Large intestine (tissue), 3 donors: ENCODE measurements around the gene DYNC1I1. TPM values are rescaled to one million over a fixed set of nuclear protein-coding genes. Genes with fewer than 3 reads are reported as not detected.

Experiments used
- DNase-seq, 2 donors: peaks; one replicate each; pipeline versions ENCODE4 v3.0.0 to v3.0.0-alpha.2; 2013
- H3K27ac ChIP-seq: one replicate; pipeline ENCODE4 v1.5.1; 2013; ENCODE audit warnings: low read length
- H3K27me3 ChIP-seq: 2 replicates; pipeline ENCODE4 v1.6.1; 2013; ENCODE audit warnings: low read length; ENCODE audit not compliant: control insufficient read depth, insufficient read depth
- H3K36me3 ChIP-seq: 2 replicates; pipeline ENCODE4 v1.6.1; 2013; ENCODE audit warnings: low read length; ENCODE audit not compliant: control insufficient read depth, insufficient read depth
- H3K4me1 ChIP-seq: one replicate; pipeline ENCODE4 v1.6.1; 2013; ENCODE audit warnings: low read length; ENCODE audit not compliant: control insufficient read depth, insufficient read depth
- H3K4me3 ChIP-seq: one replicate; pipeline ENCODE4 v1.5.1; 2013; ENCODE audit warnings: low read length
- H3K9me3 ChIP-seq: one replicate; pipeline ENCODE4 v1.6.1; 2013; ENCODE audit warnings: mild to moderate bottlenecking, low read depth, low read length, moderate library complexity; ENCODE audit not compliant: control insufficient read depth
- WGBS: methylation state at CpG from one replicate; pipeline ENCODE4 v1.1.5; 2013; ENCODE audit warnings: low lambda C conversion rate; ENCODE audit not compliant: insufficient coverage; 5-methylcytosine and 5-hydroxymethylcytosine counted together
- polyA plus RNA-seq: library from polyadenylated mRNA; unstranded; fragments of 120-200 nt; gene quantifications from one replicate; pipeline ENCODE4 v1.2.1, GENCODE V29; 2013

DYNC1I1 gene
- polyA plus RNA-seq, 1 donor = 1.2 TPM

DNA sequence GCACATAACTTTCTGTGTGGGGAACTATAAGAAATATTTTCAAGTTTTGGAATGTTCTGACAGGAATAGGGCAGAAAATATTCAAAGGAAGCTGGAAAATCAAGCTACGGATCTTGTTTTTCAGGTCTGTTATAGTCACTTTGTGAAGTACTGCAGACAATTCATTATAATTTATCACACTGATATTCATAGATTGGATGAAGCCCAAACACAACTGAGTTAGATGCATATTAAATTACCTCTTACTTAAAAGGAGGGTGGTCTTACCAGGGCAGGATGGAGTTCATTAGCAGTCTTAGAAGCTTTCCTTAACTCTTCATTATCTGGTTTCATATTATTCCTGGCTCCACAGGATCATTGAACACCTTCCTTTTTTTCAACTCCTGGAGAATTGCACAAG is 242.3 kb downstream of the DYNC1I1 start:
- H3K4me1 ChIP-seq = no peaks in the 10 kb centered on the region
- no peaks in the 10 kb centered on the region for H3K27me3 ChIP-seq
- no peaks in the 10 kb centered on the region for H3K36me3 ChIP-seq
- WGBS = 83% methylated on average over 1 of the region's 1 CpG
- no peak overlapping the region for H3K4me3 ChIP-seq
- no peaks in the 10 kb centered on the region for H3K9me3 ChIP-seq
- no peak for DNase-seq
- no peak overlapping the region for H3K27ac ChIP-seq

DNA sequence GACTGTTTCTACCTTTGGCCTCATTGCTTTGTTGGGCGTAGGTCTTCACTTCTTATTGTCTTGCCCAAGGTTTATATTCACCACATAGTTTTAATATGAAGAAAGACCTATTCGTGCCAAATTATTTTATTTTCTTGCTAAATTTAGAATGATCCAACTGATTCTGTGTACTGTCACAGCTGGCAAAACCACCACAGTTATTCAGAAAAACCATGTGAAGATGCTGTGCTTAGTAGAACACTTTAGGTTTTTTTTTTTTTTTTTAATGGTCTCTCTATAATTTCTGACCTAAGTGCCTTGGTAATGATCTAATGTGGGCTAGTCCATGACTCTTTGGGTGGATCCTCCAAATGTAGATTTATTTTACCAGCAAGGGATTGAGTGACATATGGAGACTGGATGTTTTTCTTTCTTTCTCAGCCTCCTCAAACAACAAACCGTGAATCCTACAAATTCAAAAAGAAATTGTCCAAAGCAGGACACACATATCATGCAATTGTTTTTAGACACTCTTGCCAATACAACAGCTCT is 243.8 kb downstream of the DYNC1I1 start:
- WGBS = 100% methylated on average over 1 of the region's 3 CpGs

DNA sequence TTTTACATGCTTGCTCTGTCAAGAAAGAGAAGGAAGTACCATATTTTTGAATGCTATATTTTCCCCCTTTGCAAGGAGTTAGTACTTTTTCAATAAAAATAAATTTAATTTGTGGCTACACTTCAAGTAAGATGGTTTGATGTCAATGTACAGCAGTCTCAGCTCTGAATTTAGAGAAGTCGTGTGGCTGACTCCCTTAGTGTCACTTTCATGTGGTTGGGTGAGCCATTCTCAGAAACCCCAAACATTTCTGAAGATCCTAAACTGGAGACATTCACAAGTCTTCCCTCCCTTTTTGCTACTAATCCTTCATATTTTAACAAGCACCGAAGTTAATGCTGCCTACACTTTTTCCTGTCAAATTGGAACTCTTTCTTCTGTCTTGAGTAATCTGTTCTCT is 244.4 kb downstream of the DYNC1I1 start:
- no peaks in the 10 kb centered on the region for H3K27me3 ChIP-seq
- no peak overlapping the region for H3K27ac ChIP-seq
- H3K9me3 ChIP-seq = no peaks in the 10 kb centered on the region
- no peak overlapping the region for H3K4me3 ChIP-seq
- WGBS = 71% methylated on average over 1 of the region's 2 CpGs
- no peaks in the 10 kb centered on the region for H3K4me1 ChIP-seq
- DNase-seq = no peak
- H3K36me3 ChIP-seq = no peaks in the 10 kb centered on the region

More for the DNA sequence above, 243.8 kb downstream of the DYNC1I1 start:
- Histone ChIP-seq H3K27ac (no peak overlapping the region), H3K27me3 (no peaks in the 10 kb centered on the region), H3K36me3 (no peaks in the 10 kb centered on the region), H3K4me3 (no peak overlapping the region), H3K9me3 (no peaks in the 10 kb centered on the region), H3K4me1 (no peaks in the 10 kb centered on the region)
- DNase-seq = no peak

DNA sequence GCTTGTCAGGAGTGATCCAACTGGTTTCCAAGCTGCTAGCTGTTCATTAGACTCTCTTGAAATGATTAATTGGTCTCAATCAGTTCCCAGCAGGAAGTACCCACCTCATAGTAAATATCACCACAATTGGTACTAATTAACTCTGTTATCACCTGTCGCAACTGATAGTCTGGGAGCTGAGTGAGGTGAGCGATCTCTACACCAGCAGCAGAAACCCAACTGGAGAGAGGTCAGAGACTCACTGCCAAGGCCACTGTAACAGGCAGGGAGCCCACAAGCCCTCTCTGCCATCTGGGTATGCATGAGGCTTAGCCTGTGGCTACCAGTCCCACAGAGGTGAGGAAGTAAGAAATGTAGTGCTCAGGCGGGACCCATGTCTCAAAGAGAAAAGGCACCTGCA is 245.5 kb downstream of the DYNC1I1 start:
- WGBS = no CpG with 5 or more reads among the region's 3 CpGs
- no peak overlapping the region for H3K4me3 ChIP-seq
- H3K9me3 ChIP-seq = no peaks in the 10 kb centered on the region
- H3K27me3 ChIP-seq = no peaks in the 10 kb centered on the region
- H3K36me3 ChIP-seq = no peaks in the 10 kb centered on the region
- DNase-seq = peak; percentile 20 to 83
- no peaks in the 10 kb centered on the region for H3K4me1 ChIP-seq
- no peak overlapping the region for H3K27ac ChIP-seq

DNA sequence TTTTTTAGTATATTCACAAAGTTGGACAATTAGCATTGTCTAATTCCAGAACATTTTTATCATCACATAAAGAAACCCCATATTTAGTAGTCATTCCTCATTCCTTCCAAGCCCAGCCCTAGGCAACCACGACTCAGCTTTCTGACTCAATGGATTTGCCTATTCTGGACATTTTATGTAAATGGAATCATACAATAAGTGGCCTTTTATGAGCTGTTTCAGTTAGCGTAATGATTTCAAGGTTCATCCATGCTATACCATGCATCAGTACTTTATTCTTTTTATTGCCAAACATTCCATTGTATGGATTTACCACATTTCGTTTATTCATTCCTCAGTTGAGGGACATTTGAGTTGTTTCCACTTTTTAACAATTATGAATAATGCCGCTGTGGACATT is 249.2 kb downstream of the DYNC1I1 start:
- no peak overlapping the region for H3K4me3 ChIP-seq
- H3K9me3 ChIP-seq = no peaks in the 10 kb centered on the region
- DNase-seq = no peak
- 100% methylated on average over 2 of the region's 4 CpGs for WGBS
- no peak overlapping the region for H3K27ac ChIP-seq
- no peaks in the 10 kb centered on the region for H3K27me3 ChIP-seq
- no peaks in the 10 kb centered on the region for H3K36me3 ChIP-seq
- H3K4me1 ChIP-seq = no peaks in the 10 kb centered on the region

DNA sequence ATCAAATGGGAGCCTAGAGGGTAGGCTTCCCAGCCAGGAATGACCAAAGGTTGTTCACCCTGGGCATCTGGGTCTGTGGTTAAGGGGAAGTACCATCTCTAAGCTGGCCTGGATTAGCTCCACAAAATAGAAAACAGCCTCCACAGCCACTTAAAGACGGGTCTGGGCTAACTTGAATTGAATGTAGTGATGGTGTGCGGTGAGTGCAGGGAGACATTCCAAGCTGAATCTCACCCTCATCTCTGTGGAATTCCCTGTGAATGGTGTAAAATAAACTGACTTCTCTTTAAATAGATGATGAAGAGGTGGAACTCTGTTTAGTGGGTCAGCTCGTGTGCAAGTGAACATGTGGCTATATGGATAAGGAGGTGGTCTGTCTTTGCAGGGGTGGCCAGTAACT is 251.0 kb downstream of the DYNC1I1 start:
- Histone ChIP-seq H3K27me3 (no peaks in the 10 kb centered on the region), H3K9me3 (no peaks in the 10 kb centered on the region)
- no peak for DNase-seq

DNA sequence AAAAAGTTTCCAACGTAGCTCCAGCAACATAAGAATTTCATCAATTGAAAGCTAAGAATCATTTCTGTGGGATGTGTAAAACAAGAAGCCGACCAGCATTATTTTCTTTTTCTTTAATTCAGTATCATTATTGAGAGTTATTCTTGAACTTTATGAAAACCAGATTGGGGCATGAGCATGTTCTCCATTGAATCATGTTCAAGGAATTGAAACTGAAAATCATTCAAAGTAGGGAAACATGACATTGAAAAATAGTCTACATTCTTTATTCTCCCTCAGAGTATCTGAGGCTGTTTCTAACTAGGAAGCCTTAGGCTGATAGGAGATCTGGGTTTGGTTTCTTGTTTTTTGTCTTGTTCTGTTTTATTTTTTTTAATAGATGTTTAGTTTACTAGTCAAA is 253.7 kb downstream of the DYNC1I1 start:
- WGBS = 92% methylated on average over 2 of the region's 2 CpGs
- no peaks in the 10 kb centered on the region for H3K9me3 ChIP-seq
- no peaks in the 10 kb centered on the region for H3K36me3 ChIP-seq
- no peak overlapping the region for H3K27ac ChIP-seq
- H3K27me3 ChIP-seq = no peaks in the 10 kb centered on the region
- H3K4me1 ChIP-seq = no peaks in the 10 kb centered on the region
- no peak overlapping the region for H3K4me3 ChIP-seq
- DNase-seq = no peak

More for the DNA sequence above, 251.0 kb downstream of the DYNC1I1 start:
- Histone ChIP-seq H3K36me3 (no peaks in the 10 kb centered on the region), H3K27ac (no peak overlapping the region), H3K4me3 (no peak overlapping the region), H3K4me1 (no peaks in the 10 kb centered on the region)
- no CpG with 5 or more reads among the region's 3 CpGs for WGBS

DNA sequence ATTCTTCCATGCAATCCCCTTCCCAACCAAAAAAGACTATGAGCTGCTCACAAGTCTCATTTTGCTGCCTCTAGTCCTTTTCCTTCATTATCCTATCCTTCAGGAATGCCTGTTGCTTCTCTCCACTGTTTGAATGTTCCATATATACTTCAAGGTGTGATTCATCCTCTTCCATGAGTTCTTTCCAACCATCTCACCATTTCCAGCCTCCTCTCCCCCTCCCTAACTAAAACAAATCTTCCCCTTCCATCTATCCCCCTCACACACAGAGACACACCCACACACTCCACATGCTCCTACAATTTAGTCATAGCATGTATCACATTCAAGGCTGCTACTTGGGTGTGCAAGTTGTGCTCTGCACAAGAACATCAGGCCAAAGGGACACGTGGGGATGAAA is 254.3 kb downstream of the DYNC1I1 start:
- Histone ChIP-seq H3K9me3 (no peaks in the 10 kb centered on the region), H3K27ac (no peak overlapping the region), H3K4me1 (no peaks in the 10 kb centered on the region), H3K4me3 (no peak overlapping the region), H3K36me3 (no peaks in the 10 kb centered on the region), H3K27me3 (no peaks in the 10 kb centered on the region)
- DNase-seq = no peak
- no CpG with 5 or more reads among the region's 1 CpG for WGBS

DNA sequence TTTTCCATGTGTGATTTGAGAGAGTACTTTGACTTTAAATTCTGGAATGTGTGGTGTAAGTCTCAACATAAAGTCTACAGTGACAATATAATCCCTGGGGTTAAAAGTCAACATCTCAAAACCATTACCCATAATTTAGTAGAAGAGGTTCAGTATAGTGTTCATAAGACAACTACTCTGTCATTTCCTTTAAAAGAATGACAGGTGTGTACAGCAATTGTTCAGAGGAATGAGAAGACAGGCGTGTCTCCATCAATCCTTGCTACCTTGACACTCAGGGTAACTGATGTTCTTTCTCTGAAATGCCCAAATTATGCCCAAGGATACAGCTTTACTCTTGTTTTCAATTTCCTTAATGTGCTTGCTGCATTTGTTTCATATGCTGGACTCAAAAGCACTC is 256.4 kb downstream of the DYNC1I1 start:
- no peak for DNase-seq
- Histone ChIP-seq H3K27me3 (no peaks in the 10 kb centered on the region), H3K36me3 (no peaks in the 10 kb centered on the region), H3K9me3 (no peaks in the 10 kb centered on the region), H3K4me1 (no peaks in the 10 kb centered on the region), H3K4me3 (no peak overlapping the region), H3K27ac (no peak overlapping the region)
- WGBS = no CpG with 5 or more reads among the region's 1 CpG

DNA sequence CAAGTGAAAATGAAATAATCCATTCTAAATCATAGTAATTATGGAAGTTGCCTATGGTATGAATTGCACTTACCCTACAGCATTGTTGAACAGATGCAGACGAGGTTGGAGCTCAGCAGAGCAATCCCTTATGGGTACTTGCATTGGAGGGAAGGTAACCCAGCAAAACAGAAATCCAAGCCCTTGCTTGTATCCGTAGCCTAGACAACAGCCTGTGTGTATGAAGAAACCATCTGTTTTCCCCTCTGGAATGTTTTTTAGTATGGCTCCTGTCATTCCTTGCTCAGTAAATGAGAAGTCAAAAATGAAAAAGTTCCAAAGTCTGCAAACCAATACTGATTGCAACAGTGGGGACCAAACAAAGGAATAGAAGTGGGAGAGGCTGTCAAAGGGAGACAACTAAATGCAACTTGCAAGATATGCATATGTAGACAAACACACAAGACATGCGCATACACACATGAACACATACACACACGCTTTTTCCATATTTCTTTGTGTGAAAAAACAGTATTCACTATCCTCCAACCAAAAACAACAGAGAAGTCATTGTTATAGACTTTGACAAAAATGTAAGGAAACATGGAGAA is 260.8 kb downstream of the DYNC1I1 start:
- H3K27me3 ChIP-seq = no peaks in the 10 kb centered on the region
- H3K4me1 ChIP-seq = no peaks in the 10 kb centered on the region
- H3K27ac ChIP-seq = no peak overlapping the region
- no peak overlapping the region for H3K4me3 ChIP-seq
- H3K36me3 ChIP-seq = no peaks in the 10 kb centered on the region
- no peak for DNase-seq
- H3K9me3 ChIP-seq = no peaks in the 10 kb centered on the region
- no CpG with 5 or more reads among the region's 4 CpGs for WGBS
